GM21619 (cell line): Measurements from ENCODE around the gene P4HA1.
"Not testable (repeated sequence)": the region's sequence is repeated elsewhere in the genome, so short reads cannot be mapped to it uniquely, and the experiment has no call there.

Source experiments
- ATAC-seq: cut with Tn5 transposase; IDR thresholded peaks from one replicate; pipeline ENCODE4 v1.9.1; 2021; ENCODE audit not compliant: unreplicated experiment

P4HA1 gene

DNA sequence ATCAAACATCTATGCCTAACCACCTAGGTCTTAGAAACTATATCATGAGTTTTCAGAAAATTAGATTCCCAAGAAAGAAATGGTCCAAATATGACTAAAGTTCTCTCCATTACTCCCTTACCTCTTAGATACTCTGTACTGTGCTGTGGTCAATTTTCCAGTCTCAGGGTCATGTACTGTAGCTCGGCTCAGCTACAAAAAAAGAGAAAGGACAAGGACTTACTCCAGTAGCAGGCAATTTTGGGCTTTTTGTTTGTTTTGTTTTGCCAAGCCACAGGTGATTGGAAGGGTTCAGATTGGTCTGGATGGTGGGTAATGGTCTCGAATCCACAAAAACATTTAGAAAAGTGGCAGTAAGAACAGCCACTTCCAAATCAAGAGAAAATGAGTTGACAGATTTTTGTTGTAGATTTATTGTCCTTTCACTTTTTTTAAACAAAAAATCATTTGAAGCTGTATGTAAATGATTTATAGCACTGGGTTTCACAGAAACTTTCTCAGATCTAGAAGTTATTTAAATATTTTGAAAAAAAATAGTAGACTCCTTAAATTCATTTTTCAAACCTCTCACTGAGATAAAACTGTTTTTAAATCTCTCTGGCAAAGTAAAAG, 52.8 kb downstream of the P4HA1 start:
- ATAC-seq, result no peak

DNA sequence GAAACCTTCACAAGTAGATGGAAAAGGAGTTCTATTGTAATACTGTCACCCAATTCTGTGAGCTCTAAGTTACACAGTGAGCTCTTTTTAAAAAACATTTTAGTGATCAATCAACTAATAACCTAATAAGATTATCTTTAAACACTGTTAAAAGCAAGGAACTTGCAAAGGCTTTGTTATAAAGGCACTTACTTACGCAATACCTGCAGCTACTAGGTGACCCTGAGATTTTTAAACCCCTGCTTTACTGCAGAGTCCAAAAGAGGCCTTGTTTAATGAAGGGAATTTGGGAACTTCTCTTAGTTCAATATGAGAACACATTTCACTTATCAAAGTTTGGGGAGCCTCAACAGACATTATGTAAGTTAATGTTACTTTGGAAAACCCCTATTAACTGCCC, 53.3 kb downstream of the P4HA1 start:
- ATAC-seq, result no peak

DNA sequence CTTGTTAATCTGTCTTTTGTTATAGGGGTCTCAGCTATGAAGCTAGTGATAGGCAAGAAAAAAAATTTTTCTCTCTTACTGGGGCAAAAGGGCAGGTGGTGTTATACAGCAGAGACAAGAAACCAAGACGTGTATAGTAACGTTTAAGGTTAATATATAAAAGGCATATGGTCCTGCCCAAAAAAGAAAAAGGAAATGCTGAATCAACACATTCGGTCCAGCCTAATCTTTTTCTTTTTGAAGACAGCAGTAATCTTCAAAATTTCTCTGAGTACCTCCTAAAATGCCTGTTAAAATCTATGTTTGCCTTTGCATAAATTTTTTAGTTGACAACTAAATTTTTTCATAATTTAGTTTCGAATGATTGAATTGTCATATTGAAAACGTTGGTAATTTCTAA, 54.5 kb downstream of the P4HA1 start:
- ATAC-seq, result no peak

DNA sequence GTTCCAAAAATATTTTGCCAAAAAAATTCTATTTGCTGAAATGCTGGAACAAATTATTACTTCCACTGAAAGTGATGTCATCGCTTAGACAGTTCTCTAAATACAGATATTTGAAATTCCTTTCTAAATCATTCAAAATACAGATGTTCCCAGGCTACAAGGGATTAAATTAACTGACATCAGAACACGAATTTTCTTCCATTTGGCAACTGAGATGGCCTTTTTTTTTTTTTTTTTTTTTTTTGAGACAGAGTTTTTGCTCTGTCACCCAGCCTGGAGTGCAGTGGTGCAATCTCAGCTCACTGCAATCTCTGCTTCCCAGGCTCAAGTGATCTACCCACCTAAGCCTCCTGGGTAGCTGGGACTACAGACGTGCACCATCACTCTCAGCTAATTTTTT, 57.0 kb downstream of the P4HA1 start:
- no peak for ATAC-seq

DNA sequence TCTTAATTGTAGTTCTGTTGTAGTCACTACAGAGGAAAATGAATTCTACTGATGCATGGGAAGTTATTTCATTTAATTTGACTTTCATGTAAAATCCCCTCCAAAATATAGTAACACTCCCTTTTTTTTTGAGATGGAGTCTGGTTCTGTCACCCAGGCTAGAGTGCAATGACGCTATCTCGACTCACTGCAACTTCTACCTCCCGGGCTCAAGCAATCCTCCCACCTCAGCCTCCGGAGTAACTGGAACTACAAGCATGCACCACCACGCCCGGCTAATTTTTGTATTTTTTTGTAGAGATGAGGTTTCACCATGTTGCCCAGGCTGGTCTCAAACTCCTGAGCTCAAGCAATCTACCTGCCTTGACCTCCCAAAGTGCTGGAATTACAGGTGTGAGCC, 60.4 kb downstream of the P4HA1 start:
- ATAC-seq, result not testable (repeated sequence)

DNA sequence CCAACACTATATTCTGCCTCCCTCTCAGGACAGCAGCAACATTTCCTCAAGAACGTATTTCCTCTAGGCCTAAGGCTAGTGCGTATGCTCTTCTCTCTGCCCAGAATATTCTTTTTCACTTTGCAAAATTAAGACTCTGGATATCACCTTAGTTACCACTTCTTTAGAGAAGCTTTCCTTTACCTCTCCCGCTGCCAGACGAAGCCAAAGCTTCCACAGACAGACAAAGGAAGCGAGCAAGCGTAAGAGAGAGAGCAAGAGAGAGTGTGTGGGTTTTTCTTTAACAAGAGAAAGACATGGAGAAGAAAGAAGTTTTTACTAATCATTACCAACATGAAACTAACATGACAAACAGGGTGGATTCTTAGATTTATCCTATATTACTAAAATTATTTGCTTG, 64.1 kb downstream of the P4HA1 start:
- no peak for ATAC-seq

DNA sequence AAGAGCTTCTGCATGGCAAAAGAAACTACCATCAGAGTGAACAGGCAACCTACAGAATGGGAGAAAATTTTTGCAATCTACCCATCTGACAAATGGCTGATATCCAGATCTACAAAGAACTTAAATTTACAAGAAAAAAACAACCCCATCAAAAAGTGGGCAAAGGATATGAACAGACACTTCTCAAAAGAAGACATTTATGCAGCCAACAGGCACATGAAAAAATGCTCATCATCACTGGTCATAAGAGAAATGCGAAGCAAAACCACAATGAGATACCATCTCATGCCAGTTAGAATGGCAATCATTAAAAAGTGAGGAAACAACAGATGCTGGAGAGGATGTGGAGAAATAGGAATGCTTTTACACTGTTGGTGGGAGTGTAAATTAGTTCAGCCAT, 70.0 kb downstream of the P4HA1 start:
- not testable (repeated sequence) for ATAC-seq

DNA sequence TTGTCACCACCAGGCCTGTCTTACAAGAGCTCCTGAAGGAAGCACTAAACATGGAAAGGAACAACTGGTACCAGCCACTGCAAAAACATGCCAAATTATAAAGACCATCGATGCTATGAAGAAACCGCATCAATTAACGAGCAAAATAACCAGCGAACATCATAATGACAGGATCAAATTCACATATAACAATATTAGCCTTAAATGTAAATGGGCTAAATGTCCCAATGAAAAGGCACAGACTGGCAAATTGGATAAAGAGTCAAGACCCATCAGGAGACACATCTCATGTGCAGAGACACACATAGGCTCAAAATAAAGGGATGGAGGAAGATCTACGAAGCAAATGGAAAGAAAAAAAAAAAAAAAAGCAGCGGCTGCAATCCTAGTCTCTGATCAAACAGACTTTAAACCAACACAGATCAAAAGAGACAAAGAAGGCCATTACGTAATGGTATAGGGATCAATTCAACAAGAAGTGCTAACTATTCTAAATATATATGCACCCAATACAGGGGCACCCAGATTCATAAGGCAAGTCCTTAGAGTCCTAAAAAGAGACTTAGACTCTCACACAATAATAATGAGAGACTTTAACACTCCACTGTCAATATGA, 73.1 kb downstream of the P4HA1 start:
- not testable (repeated sequence) for ATAC-seq

DNA sequence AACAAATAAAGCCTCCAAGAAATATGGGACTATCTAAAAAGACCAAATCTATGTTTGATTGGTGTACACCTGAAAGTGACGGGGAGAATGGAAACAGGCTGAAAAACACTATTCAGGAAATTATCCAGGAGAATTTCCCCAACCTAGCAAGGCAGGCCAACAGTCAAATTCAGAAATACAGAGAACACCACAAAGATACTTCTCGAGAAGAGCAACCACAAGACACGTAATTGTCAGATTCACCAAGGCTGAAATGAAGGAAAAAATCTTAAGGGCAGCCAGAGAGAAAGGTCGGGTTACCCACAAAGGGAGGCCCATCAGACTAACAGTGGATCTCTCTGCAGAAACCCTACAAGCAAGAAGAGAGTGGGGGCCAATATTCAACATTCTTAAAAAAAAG, 73.7 kb downstream of the P4HA1 start:
- ATAC-seq, result not testable (repeated sequence)

DNA sequence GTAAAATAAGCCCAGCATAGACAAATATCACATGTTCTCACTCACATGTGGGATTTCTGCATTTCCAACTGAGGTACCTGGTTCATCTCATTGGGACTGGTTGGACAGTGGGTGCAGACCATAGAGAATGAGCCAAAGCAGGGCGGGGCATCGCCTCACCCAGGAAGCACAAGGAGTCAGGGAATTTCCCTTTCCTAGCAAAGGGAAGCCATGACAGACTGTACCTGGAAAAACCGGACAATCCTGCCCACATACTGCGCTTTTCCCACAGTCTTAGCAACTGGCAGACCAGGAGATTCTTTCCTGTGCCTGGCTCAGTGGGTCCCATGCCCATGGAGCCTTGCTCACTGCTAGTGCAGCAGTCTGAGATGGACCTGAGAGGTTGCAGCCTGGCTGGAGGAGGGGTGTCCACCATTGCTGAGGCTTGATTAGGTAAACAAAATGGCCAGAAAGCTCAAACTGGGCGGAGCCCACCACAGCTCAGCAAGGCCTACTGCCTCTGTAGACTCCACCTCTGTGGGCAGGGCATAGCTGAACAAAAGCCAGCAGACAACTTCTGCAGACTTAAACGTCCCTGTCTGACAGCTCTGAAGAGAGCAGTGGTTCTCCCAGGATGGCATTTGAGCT, 75.0 kb downstream of the P4HA1 start:
- not testable (repeated sequence) for ATAC-seq

DNA sequence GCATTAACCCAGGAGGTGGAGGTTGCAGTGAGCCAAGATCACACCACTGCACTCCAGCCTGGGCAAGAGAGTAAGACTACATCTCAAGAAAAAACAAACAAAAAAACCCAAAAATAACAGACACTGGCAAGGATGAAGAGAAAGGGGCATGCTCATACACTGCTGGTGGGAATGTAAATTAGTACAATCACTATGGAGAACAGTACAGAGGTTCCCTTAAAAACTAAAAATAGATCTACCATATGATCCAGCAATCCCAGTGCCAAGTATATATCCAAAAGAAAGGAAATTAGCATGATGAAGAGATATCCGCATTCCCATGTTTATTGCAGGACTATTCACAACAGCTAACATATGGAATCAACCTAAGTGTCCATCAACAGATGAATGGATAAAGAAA, 75.6 kb downstream of the P4HA1 start:
- ATAC-seq, result no peak

DNA sequence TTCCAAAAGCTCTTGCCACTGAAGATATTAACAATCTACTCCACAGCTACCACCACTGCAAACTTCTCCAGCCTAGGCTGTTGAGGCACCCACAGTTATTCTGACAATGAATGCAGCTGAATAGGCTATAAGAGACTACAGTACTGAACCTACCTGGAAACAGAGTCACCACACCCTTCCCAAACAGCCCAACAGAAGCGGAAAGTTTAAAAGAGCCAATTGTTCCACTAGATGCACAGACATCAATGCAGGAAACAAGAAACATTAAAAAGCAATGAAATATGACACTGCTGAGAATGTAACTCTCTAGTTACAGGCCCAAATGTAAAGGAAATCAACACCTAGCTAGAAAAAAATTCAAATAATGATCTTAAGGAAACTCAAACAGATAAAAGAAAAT, 77.6 kb downstream of the P4HA1 start:
- no peak for ATAC-seq

DNA sequence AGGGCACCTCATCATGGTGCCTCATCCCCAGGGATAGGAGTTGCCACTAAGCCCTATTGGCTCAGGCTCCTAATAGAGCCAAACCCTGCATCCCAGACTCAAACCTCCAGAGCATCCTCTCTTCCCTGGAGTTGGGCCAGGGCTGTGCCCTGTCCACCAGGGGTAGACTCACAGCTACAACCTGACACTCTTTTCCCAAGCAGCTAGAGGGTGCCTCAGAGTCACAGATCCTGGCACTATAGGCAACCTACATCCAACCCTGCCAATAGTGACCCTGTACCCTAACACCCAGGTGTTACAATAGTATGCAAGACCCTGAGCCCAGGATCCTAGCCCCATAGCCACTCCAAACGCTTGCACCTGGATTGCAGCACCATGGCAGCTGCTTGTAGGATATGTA, 78.0 kb downstream of the P4HA1 start:
- ATAC-seq, result no peak

DNA sequence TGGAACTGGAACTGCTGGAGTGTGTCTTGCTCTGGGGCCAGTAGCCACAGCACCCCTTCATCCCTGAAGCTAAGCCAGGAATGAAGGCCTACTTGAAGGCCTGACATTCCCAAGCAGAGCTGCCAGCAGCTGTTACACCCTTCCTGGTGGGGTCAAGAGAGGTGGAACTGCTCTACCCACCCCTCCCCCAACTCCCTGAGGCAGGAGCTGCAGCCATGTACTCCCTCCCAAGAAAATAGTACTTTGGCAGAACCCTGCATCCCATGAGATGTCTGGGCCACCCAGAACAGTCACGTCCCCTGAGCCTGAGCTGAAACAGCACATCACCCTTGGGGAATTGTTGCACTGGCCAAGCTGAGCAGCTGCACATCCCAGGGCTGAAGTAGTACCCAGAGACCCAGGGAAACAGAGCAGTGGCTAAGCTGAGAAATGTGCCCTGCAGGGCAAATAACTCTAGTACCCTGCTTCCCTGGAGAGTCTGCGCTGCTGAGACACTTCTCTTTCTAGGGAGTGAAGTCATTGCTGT, 78.6 kb downstream of the P4HA1 start:
- no peak for ATAC-seq

DNA sequence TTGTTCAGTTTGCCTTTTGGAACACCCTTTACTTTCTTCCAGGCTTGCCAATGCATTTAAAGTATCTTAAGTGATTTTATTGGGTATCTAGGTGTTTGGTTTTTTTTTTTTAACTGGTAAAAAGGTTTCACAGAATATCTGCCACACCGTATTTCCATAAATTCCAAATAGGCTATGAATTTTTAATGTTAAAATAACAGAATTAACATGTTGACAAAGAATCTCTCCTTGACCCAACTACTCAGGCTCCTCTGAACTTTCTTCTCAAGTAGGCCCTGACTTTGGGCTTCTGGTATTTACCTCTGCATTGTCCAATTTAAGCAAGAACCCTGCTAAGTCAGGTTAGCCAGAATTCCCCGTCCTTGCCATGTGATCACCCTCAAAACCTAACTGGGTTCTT, 80.9 kb downstream of the P4HA1 start:
- ATAC-seq, result no peak

DNA sequence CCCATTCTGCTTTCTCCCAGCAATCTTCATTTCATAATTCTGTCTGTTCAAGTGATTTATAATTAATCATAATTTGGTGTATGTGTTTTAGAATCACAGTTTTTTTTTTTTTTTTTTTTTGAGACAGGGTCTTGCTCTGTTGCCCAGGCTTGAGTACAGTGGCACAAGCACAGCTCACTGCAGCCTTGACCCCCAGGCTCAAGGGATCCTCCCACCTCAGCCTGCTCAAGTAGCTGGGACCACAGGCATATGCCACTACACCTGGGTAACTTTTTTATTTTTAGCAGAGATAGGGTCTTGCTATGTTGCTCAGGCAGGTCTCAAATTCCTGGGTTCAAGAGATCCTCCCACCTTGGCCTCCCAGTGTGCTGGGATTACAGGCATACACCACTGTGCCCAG, 92.8 kb downstream of the P4HA1 start:
- ATAC-seq, result no peak

DNA sequence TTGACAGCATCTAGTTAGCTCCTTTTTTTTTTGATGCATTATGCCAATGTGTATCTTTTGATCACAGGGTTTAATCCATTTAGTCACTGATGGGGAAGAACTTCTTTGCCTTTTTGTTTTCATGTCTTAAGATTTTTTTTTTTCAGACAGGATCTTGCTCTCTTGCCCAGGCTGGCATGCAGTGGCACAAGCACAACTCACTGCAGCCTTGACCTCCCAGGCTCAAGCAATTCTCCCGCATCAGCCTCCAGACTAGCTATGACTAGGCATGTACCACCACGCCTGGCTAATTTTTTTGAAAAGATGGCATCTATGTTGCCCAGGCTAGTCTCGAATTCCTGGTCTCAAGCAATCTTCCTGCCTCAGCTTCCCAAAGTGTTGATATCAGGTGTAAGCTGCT, 95.7 kb downstream of the P4HA1 start:
- no peak for ATAC-seq

DNA sequence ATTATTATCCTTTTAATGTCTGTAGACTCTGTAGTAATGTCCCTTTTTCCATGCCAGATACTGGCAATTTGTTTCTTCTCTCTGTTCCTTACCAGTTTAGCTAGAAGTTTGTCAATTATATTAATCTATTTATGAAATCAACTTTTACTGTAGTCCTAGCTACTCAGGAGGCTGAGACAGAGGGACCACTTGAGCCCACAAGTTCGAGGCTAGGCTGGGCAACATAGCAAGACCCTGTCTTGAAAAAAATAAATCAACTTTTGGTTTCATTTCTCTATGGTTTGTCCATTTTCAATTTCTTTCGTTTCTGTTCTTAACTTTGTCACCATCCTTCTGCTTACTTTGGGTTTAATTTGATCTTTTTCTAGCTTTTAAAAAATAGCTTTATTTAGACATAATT, 99.6 kb downstream of the P4HA1 start:
- no peak for ATAC-seq

DNA sequence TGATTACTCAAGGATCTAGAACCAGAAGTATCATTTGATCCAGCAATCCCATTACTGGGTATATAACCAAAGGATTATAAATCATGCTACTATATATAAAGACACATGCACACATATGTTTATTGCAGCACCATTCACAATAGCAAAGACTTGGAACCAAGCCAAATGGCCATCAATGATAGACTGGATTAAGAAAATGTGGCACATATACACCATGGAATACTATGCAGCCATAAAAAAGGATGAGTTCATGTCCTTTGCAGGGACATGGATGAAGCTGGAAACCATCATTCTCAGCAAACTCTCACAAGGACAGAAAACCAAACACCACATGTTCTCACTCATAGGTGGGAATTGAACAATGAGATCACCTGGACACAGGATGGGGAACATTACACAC, 101.2 kb downstream of the P4HA1 start:
- not testable (repeated sequence) for ATAC-seq

DNA sequence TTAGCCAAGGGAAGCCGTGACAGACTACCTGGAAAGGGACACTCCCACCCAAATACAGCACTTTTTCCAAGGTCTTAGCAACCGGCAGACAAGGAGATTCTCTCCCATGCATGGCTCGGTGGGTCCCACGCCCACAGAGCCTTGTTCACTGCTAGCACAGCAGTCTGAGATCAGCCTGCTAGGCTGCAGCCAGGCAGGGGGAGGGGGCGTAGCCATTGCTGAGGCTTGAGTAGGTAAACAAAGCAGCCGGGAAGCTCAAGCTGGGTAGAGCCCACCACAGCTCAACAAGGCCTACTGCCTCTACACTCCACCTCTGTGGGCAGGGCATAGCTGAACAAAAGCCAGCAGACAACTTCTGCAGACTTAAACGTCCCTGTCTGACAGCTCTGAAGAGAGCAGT, 106.9 kb downstream of the P4HA1 start:
- ATAC-seq, result not testable (repeated sequence)

DNA sequence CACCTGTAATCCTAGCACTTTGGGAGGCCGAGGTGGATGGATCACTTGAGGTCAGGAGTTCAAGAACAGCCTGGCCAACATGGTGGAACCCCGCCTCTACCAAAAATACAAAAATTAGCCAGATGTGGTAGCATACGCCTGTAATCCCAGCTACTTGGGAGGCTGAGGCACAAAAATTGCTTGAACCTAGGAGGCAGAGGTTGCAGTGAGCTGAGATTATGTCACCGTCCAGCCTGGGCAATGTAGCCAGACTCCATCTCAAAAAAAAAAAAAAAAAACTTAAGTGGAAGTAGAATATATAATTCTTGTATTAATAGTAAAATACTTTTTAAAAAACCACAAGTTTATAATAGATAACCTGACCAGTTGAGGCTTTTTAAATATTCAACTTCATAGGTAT, 112.0 kb downstream of the P4HA1 start:
- ATAC-seq, result not testable (repeated sequence)

DNA sequence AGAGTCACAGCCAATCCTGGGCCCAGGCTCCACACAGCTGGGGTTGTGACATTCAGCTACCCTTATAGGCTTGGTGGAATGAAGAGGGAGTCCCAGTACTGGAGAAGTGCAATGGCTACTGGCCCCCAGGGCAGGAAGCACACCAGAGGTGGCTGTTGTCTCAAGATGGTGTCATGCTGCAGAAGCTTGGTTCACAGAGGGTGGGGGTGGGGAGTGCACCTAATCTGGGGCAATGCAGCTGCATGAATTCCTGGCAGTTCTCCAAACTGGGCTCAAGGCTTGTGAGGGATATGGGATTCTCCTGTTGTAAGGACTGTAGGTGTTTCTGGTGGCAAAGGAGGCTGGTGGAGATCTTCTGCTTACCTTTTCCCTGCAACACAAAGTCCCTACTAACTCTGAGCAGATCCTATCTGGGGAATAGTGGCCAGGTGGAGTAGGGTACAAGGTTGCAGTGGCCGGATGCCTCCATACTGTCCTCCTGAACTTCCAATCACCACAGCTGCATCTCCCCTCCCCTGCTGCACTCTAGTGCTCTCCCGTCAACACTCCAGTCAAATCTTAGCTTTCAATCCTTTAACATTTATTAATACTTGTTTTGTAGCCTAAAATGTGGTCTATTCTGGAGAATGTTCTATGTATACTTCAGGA, 114.7 kb downstream of the P4HA1 start:
- no peak for ATAC-seq
